HUES64 (cell line): ENCODE data around the gene TBXA2R.
"Not testable (repeated sequence)": the region's sequence is repeated elsewhere in the genome, so short reads cannot be mapped to it uniquely, and the experiment has no call there.

Experiments
- H3K27ac ChIP-seq: 2 replicates; pipeline ENCODE4 v1.7.0; 2013; ENCODE audit warnings: low read depth, low read length, inconsistent platforms
- H3K27me3 ChIP-seq: 2 replicates; pipeline ENCODE4 v1.6.1; 2013; ENCODE audit warnings: mild to moderate bottlenecking, low read length; ENCODE audit not compliant: insufficient read depth
- H3K36me3 ChIP-seq: 2 replicates; pipeline ENCODE4 v1.6.1; 2013; ENCODE audit warnings: mild to moderate bottlenecking, low read length; ENCODE audit not compliant: insufficient read depth
- H3K4me1 ChIP-seq: 2 replicates; pipeline ENCODE4 v1.6.1; 2013; ENCODE audit warnings: mild to moderate bottlenecking, low read length, moderate library complexity; ENCODE audit not compliant: insufficient read depth
- H3K4me3 ChIP-seq: 2 replicates; pipeline ENCODE4 v1.5.1; 2013; ENCODE audit warnings: mild to moderate bottlenecking, low read length, moderate library complexity
- H3K9ac ChIP-seq: 2 replicates; pipeline ENCODE4 v1.6.1; 2013; ENCODE audit warnings: mild to moderate bottlenecking, low read depth, low read length
- H3K9me3 ChIP-seq: 2 replicates; pipeline ENCODE4 v1.6.1; 2013; ENCODE audit warnings: low read depth, low read length; ENCODE audit not compliant: insufficient read depth
- WGBS: fragments of 150-250, 120-280 bp; methylation state at CpG from one replicate; pipeline ENCODE4 v1.1.7; 2013; ENCODE audit warnings: missing lambda C conversion rate; 5-methylcytosine and 5-hydroxymethylcytosine counted together

TBXA2R gene

DNA sequence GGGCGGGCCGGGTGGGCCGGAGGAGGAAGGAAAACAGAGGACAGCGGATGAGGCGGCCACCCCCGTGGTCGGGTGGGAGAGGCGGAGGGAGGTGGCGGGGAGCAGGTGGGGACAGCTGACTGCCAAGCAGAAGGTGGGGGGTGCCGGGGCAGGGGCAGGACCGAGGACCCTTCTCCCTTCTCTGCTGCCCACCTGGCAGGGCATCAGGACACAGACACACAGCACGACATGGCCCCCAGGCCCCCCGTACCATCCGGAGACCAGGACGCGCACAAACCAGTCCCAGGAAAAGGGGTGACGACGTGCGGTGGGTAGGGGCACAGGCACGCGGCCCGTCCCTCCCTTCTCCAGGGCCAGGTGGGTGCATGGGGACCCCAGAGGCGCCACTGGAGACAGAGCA lies 30.9 kb upstream of the TBXA2R start:
- H3K27me3 ChIP-seq: no peaks in the 10 kb centered on the region
- 96% methylated on average over 23 of the region's 23 CpGs for WGBS
- no peak overlapping the region for H3K9ac ChIP-seq
- H3K27ac ChIP-seq: no peak overlapping the region
- peaks cover 27% of the 10 kb centered on the region for H3K36me3 ChIP-seq
- no peaks in the 10 kb centered on the region for H3K4me1 ChIP-seq
- H3K4me3 ChIP-seq: no peak overlapping the region
- no peaks in the 10 kb centered on the region for H3K9me3 ChIP-seq

GRCh38 chr19:3636962-3637361 lies 30.3 kb upstream of the TBXA2R start:
- Histone ChIP-seq H3K4me1 (no peaks in the 10 kb centered on the region), H3K27me3 (no peaks in the 10 kb centered on the region), H3K36me3 (peaks cover 23% of the 10 kb centered on the region), H3K9ac (no peak overlapping the region), H3K9me3 (no peaks in the 10 kb centered on the region), H3K27ac (no peak overlapping the region), H3K4me3 (no peak overlapping the region)
- 95% methylated on average over 20 of the region's 20 CpGs for WGBS

- Histone ChIP-seq H3K27ac (no peak overlapping the region), H3K4me1 (no peaks in the 10 kb centered on the region), H3K27me3 (no peaks in the 10 kb centered on the region), H3K9ac (no peak overlapping the region), H3K4me3 (no peak overlapping the region), H3K9me3 (no peaks in the 10 kb centered on the region), H3K36me3 (peaks cover 22% of the 10 kb centered on the region)
- WGBS: 93% methylated on average over 20 of the region's 20 CpGs
Measured at GRCh38 chr19:3636506-3636905, 29.8 kb upstream of the TBXA2R start.

- peaks cover 15% of the 10 kb centered on the region for H3K36me3 ChIP-seq
Measured at GRCh38 chr19:3634496-3635045, 27.9 kb upstream of the TBXA2R start.

DNA sequence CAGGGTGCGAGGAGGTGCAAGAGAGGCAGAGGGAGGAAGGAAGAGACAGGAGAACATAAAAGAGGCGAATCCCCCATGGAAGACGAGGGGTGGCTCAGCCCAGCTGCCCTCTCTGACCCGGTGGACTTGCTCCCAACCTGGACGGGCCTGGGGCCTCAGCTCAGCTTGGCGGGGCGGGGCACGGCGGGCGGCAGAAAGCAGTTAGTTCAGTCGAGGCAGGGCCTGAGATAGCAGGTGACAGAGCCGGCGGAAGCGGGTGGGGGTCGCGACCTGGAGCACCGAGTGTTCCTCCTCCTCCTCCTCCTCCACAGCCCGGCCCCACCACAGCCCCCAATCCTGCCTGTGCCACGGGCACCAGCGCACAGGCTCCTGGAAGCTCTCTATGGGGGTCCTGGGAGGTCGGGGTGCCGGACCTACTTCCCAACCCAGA lies 26.9 kb upstream of the TBXA2R start:
- peaks cover 10% of the 10 kb centered on the region for H3K36me3 ChIP-seq

More at GRCh38 chr19:3634496-3635045, 27.9 kb upstream of the TBXA2R start:
- H3K27me3 ChIP-seq: no peaks in the 10 kb centered on the region
- H3K4me1 ChIP-seq: no peaks in the 10 kb centered on the region
- H3K9me3 ChIP-seq: no peaks in the 10 kb centered on the region
- H3K9ac ChIP-seq: no peak overlapping the region
- H3K4me3 ChIP-seq: no peak overlapping the region
- H3K27ac ChIP-seq: no peak overlapping the region
- 93% methylated on average over 19 of the region's 19 CpGs for WGBS

GRCh38 chr19:3632739-3633558 lies 26.3 kb upstream of the TBXA2R start:
- WGBS: 95% methylated on average over 50 of the region's 50 CpGs
- peaks cover 6% of the 10 kb centered on the region; the same call in 1 of the 2 replicates for H3K36me3 ChIP-seq
- no peak overlapping the region for H3K4me3 ChIP-seq
- H3K27me3 ChIP-seq: no peaks in the 10 kb centered on the region
- no peaks in the 10 kb centered on the region for H3K4me1 ChIP-seq
- H3K9me3 ChIP-seq: no peaks in the 10 kb centered on the region
- H3K9ac ChIP-seq: no peak overlapping the region
- H3K27ac ChIP-seq: no peak overlapping the region

More for the DNA sequence above, 26.9 kb upstream of the TBXA2R start:
- H3K9ac ChIP-seq: no peak overlapping the region
- no peaks in the 10 kb centered on the region for H3K9me3 ChIP-seq
- no peaks in the 10 kb centered on the region for H3K27me3 ChIP-seq
- 93% methylated on average over 22 of the region's 22 CpGs for WGBS
- H3K27ac ChIP-seq: no peak overlapping the region
- no peaks in the 10 kb centered on the region for H3K4me1 ChIP-seq
- no peak overlapping the region for H3K4me3 ChIP-seq

GRCh38 chr19:3632098-3632497 lies 25.4 kb upstream of the TBXA2R start:
- Histone ChIP-seq H3K4me1 (no peaks in the 10 kb centered on the region), H3K36me3 (peaks cover 3% of the 10 kb centered on the region; the same call in 1 of the 2 replicates), H3K27me3 (no peaks in the 10 kb centered on the region), H3K27ac (no peak overlapping the region), H3K9me3 (no peaks in the 10 kb centered on the region), H3K9ac (no peak overlapping the region), H3K4me3 (no peak overlapping the region)
- 91% methylated on average over 16 of the region's 16 CpGs for WGBS

GRCh38 chr19:3631053-3631861 lies 24.6 kb upstream of the TBXA2R start:
- no peaks in the 10 kb centered on the region; the same call in 1 of the 2 replicates for H3K36me3 ChIP-seq

GRCh38 chr19:3628766-3629165 lies 22.1 kb upstream of the TBXA2R start:
- not testable (repeated sequence) for H3K4me1 ChIP-seq, H3K9ac ChIP-seq, H3K9me3 ChIP-seq, H3K27ac ChIP-seq, H3K4me3 ChIP-seq, H3K36me3 ChIP-seq, H3K27me3 ChIP-seq
- WGBS: 91% methylated on average over 9 of the region's 9 CpGs

More at GRCh38 chr19:3631053-3631861, 24.6 kb upstream of the TBXA2R start:
- Histone ChIP-seq H3K27ac (no peak overlapping the region), H3K4me3 (no peak overlapping the region), H3K4me1 (no peaks in the 10 kb centered on the region), H3K9ac (no peak overlapping the region), H3K27me3 (no peaks in the 10 kb centered on the region), H3K9me3 (no peaks in the 10 kb centered on the region)
- WGBS: 93% methylated on average over 43 of the region's 43 CpGs

GRCh38 chr19:3627351-3627723 lies 20.7 kb upstream of the TBXA2R start:
- H3K36me3 ChIP-seq: peaks cover 10% of the 10 kb centered on the region
- no peak overlapping the region for H3K9ac ChIP-seq
- H3K9me3 ChIP-seq: no peaks in the 10 kb centered on the region
- H3K4me1 ChIP-seq: no peaks in the 10 kb centered on the region
- H3K27ac ChIP-seq: no peak overlapping the region
- no peaks in the 10 kb centered on the region for H3K27me3 ChIP-seq
- WGBS: 73% methylated on average over 7 of the region's 7 CpGs
- H3K4me3 ChIP-seq: no peak overlapping the region; the same call in 1 of the 2 replicates
